ENCODE results near the gene DCAF12.

DNA sequence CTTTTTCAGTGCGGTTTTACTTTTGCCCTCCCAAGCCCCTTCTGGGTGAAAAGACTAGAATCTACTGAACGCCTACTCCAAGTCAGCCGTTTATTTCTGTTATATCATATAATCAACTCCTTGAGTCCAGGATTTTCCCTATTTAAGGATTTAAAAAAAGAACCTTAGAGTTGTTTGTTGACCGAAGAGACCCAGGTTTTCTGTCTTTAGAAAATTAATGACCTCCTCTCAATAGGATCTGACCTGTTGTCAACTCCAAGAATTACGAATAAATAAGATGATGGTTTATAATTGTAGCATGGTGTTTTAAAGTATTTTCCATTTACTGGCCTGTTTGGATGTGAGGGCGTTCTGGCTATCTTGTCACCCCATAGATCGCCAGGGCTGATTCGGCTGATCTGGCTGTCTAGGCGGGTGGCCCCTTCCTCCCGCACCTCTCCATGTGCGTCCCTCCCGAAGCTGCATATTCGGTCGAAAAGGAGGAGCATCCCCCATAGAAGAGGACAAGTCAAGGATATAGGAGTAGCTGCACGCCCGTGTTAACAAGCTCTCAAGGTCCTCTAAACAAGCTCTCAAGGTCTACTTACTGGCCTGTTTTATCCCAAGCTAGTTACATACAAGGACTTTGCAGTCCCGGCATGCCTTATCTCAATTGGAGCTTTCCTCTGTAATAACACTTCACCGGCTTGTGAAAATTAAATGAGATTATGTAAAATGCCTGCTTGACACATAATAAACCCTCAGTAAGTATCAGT lies 76.7 kb downstream of the DCAF12 start:
- TF ChIP-seq, protein P1, sequence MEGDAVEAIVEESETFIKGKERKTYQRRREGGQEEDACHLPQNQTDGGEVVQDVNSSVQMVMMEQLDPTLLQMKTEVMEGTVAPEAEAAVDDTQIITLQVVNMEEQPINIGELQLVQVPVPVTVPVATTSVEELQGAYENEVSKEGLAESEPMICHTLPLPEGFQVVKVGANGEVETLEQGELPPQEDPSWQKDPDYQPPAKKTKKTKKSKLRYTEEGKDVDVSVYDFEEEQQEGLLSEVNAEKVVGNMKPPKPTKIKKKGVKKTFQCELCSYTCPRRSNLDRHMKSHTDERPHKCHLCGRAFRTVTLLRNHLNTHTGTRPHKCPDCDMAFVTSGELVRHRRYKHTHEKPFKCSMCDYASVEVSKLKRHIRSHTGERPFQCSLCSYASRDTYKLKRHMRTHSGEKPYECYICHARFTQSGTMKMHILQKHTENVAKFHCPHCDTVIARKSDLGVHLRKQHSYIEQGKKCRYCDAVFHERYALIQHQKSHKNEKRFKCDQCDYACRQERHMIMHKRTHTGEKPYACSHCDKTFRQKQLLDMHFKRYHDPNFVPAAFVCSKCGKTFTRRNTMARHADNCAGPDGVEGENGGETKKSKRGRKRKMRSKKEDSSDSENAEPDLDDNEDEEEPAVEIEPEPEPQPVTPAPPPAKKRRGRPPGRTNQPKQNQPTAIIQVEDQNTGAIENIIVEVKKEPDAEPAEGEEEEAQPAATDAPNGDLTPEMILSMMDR (IDR thresholded peaks at IDR 0.05): no peak
- TF ChIP-seq POLR2AphosphoS5 (IDR thresholded peaks at IDR 0.05) (no peak), POLR2A (IDR thresholded peaks at IDR 0.05) (no peak), EP300 (IDR thresholded peaks at IDR 0.05) (no peak)
